ENCODE results near the gene NMT1.

DNA sequence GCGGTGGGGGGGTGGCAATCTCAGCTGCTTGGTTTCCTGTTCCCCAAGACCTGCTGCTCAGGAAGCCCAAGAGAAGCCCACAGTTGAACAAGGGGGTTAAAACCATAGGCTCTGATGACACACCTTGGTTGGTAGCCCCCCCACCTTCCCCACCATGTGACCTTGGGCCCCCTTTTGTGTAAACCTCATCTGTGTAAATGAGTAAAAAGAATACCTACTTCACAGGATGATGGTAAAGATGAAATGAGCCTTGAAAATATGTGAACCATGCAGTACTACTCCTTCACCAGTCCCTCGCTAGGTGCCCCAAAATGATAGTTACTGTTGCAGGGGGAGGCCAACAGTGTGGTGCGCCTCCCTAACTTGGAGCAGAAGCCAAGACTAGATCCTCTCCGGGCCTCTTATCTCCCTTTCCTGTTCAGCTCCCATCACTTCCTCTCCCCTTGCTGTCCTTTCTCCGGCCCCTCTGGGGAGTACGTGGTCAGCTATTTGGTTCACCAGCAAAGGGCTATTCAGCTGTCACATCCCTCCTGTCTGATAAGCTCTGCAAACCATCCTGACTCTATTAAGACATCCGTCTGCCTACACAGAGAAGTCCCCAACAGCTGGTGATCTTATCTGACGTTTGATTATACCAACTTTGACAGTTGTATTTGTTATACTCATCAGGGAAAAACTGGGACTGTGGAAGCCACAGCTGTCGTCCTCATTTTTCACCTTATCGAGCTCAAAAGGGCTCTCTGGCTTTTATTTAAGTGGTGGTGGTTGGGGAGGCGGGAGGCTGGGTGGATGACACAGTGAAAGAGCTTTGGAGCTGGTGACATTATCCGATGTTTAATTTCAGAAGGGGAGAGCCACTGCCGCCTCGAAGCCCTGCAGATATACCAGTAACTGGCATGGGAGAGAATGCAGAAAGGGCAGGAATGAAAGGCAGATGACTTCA is 29.6 kb upstream of the NMT1 start:
- TF ChIP-seq, protein P1, sequence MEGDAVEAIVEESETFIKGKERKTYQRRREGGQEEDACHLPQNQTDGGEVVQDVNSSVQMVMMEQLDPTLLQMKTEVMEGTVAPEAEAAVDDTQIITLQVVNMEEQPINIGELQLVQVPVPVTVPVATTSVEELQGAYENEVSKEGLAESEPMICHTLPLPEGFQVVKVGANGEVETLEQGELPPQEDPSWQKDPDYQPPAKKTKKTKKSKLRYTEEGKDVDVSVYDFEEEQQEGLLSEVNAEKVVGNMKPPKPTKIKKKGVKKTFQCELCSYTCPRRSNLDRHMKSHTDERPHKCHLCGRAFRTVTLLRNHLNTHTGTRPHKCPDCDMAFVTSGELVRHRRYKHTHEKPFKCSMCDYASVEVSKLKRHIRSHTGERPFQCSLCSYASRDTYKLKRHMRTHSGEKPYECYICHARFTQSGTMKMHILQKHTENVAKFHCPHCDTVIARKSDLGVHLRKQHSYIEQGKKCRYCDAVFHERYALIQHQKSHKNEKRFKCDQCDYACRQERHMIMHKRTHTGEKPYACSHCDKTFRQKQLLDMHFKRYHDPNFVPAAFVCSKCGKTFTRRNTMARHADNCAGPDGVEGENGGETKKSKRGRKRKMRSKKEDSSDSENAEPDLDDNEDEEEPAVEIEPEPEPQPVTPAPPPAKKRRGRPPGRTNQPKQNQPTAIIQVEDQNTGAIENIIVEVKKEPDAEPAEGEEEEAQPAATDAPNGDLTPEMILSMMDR (conservative IDR thresholded peaks at IDR 0.05) = no peak
- no peak for TF ChIP-seq ZFX (IDR thresholded peaks at IDR 0.05)

Data from C4-2B (cell line).